Naive thymus-derived CD8-positive, alpha-beta T cell (primary cell): Measurements from ENCODE around the gene AHCTF1. TPM values are rescaled to one million over a fixed set of nuclear protein-coding genes. Genes with fewer than 3 reads are reported as not detected.

Experiments used
- ATAC-seq, 2 donors: fragments of 150-1000 bp; cut with Tn5 transposase in 1 of 2; sonication (Bioruptor Pico), chemical (Tn5 transposase) in 1 of 2; 1 replicate in 1 of 2; 2 replicates in 1 of 2; pipeline ENCODE4 v1.10.0; 2021; ENCODE audit warnings: mild to moderate bottlenecking in 2 of 2, moderate library complexity in 2 of 2
- POLR2A ChIA-PET: fragments of 350-600 bp; sonication (Branson Sonifier 250); formaldehyde crosslinking; loops from one replicate; lab custom pipeline; 2021; ENCODE audit warnings: antibody characterized with exemption; lab: Charles Lee
- DNase-seq, 10 donors: peaks; one replicate each; pipeline versions ENCODE4 v3.0.0 to v3.0.0-alpha.2; 2020 to 2022
- H3K27ac Mint-ChIP-seq, 10 donors: one replicate each; pipeline ENCODE4 v1.8.0; 2020 to 2022; ENCODE audit warnings: mild to moderate bottlenecking in 10 of 10, mixed read lengths in 10 of 10, moderate library complexity in 4 of 10, inconsistent platforms in 1 of 10
- H3K27me3 Mint-ChIP-seq, 5 donors: one replicate each; pipeline ENCODE4 v1.8.0; 2021 to 2022; ENCODE audit warnings: mixed read lengths in 5 of 5
- H3K36me3 Mint-ChIP-seq, 3 donors: one replicate each; pipeline ENCODE4 v1.8.0; 2020 to 2022; ENCODE audit warnings: mixed read lengths in 3 of 3, mild to moderate bottlenecking in 2 of 3, inconsistent platforms in 1 of 3
- H3K4me1 Mint-ChIP-seq, 4 donors: one replicate each; pipeline ENCODE4 v1.8.0; 2021 to 2022; ENCODE audit warnings: mixed read lengths in 4 of 4
- H3K4me3 Mint-ChIP-seq, 10 donors: one replicate each; pipeline ENCODE4 v1.8.0; 2020 to 2022; ENCODE audit warnings: mild to moderate bottlenecking in 10 of 10, mixed read lengths in 10 of 10, moderate library complexity in 6 of 10, inconsistent platforms in 1 of 10
- H3K9me3 Mint-ChIP-seq, 9 donors: one replicate each; pipeline ENCODE4 v1.8.0; 2020 to 2022; ENCODE audit warnings: mixed read lengths in 9 of 9, mild to moderate bottlenecking in 3 of 9, inconsistent platforms in 1 of 9, moderate library complexity in 1 of 9
- polyA plus RNA-seq, 3 donors: library from polyadenylated mRNA; unstranded; fragments of 300-500 nt; fragmentation: Illumina TruSeq; gene quantifications; one replicate each; pipeline ENCODE4 v1.2.3, GENCODE V29; 2021
- total RNA-seq, 8 experiments: library from RNA in 2 of 8; stranded (reverse) in 2 of 8; gene quantifications; one replicate each; pipeline ENCODE4 v1.2.3 and lab custom pipeline; 2021 to 2026

AHCTF1 gene
- 10 to 100 TPM; 67.4 to 69.5 TPM for total RNA-seq
- 10 to 100 TPM; 12.4 to 20.2 (median 14.3) TPM for polyA plus RNA-seq
- 122 to 166 (median 157) reads per million in 6 experiments for total RNA-seq (lab: John Stamatoyannopoulos, UW)

GRCh38 chr1:246931549-246932365 is at the start of gene AHCTF1:
Gene AHCTF1, minus strand, starts transcription at chr1:246931948. Its CDS starts 13,578 bp downstream, at chr1:246918370.
- Mint-ChIP-seq H3K36me3 (peaks cover 0 to 15% (median 14%) of the 10 kb centered on the region in 3 donors), H3K4me1 (peaks cover 13 to 41% (median 37%) of the 10 kb centered on the region in 4 donors), H3K9me3 (no peaks in the 10 kb centered on the region), H3K4me3 (peak within 1 kb of the TSS; percentile 92 to 97 (median 94)), H3K27ac (peak within 1 kb of the TSS; percentile 91 to 99 (median 96)), H3K27me3 (no peaks in the 10 kb centered on the region)
- ATAC-seq (peak; percentile 88 to 89), DNase-seq (peak; percentile 86 to 97 (median 94))
- POLR2A ChIA-PET = interaction anchor here (1.0 to 2.1 kb wide), 7 partner anchors 14 to 1894 kb away, joined by 3 to 8 read pairs (median 3); partner anchors contain the start of genes SH3BP5L and ZNF670

GRCh38 chr1:246978785-246979184 is 47.0 kb upstream of the AHCTF1 start:
- no peak for DNase-seq
- peaks cover 5 to 54% (median 23%) of the 10 kb centered on the region in 3 donors for H3K36me3 Mint-ChIP-seq
- H3K4me3 Mint-ChIP-seq = no peak overlapping the region
- no peak for ATAC-seq
- H3K27ac Mint-ChIP-seq = no peak overlapping the region
- POLR2A ChIA-PET = no interaction called here
- peaks cover 11 to 82% (median 40%) of the 10 kb centered on the region in 9 donors for H3K9me3 Mint-ChIP-seq
- H3K27me3 Mint-ChIP-seq = peaks cover 0 to 4% (median 0%) of the 10 kb centered on the region in 5 donors
- H3K4me1 Mint-ChIP-seq = no peaks in the 10 kb centered on the region

- Mint-ChIP-seq H3K27ac (no peak overlapping the region), H3K4me1 (no peaks in the 10 kb centered on the region), H3K9me3 (peaks cover 11 to 77% (median 40%) of the 10 kb centered on the region in 9 donors), H3K36me3 (peaks cover 3 to 52% (median 19%) of the 10 kb centered on the region in 3 donors), H3K27me3 (peaks cover 0 to 4% (median 0%) of the 10 kb centered on the region in 5 donors), H3K4me3 (no peak overlapping the region)
- POLR2A ChIA-PET = no interaction called here
- DNase-seq (no peak), ATAC-seq (no peak)
Measured at GRCh38 chr1:246978281-246978680, 46.5 kb upstream of the AHCTF1 start.

GRCh38 chr1:246971969-246972368 is 40.2 kb upstream of the AHCTF1 start:
- peaks cover 0 to 32% (median 9%) of the 10 kb centered on the region in 3 donors for H3K36me3 Mint-ChIP-seq
- DNase-seq = no peak
- H3K27me3 Mint-ChIP-seq = peaks cover 0 to 4% (median 0%) of the 10 kb centered on the region in 5 donors
- H3K4me3 Mint-ChIP-seq = no peak overlapping the region
- ATAC-seq = no peak
- no peaks in the 10 kb centered on the region for H3K4me1 Mint-ChIP-seq
- POLR2A ChIA-PET = no interaction called here
- H3K9me3 Mint-ChIP-seq = peaks cover 5 to 58% (median 31%) of the 10 kb centered on the region in 9 donors
- no peak overlapping the region for H3K27ac Mint-ChIP-seq

GRCh38 chr1:246971090-246971721 is 39.5 kb upstream of the AHCTF1 start:
- POLR2A ChIA-PET = no interaction called here
- ATAC-seq (no peak), DNase-seq (peak in 8 of 10 donors; percentile 1 to 41 (median 22))
- Mint-ChIP-seq H3K36me3 (peaks cover 0 to 31% (median 9%) of the 10 kb centered on the region in 3 donors), H3K9me3 (peaks cover 2 to 57% (median 31%) of the 10 kb centered on the region in 9 donors), H3K27me3 (peaks cover 0 to 4% (median 0%) of the 10 kb centered on the region in 5 donors), H3K4me1 (no peaks in the 10 kb centered on the region), H3K4me3 (peak overlapping the region in 1 of 10 donors; percentile 30), H3K27ac (no peak overlapping the region)

GRCh38 chr1:246969621-246970020 is 37.9 kb upstream of the AHCTF1 start:
- peaks cover 4 to 51% (median 26%) of the 10 kb centered on the region in 9 donors for H3K9me3 Mint-ChIP-seq
- ATAC-seq (no peak), DNase-seq (no peak)
- peaks cover 0 to 26% (median 12%) of the 10 kb centered on the region in 3 donors for H3K36me3 Mint-ChIP-seq
- POLR2A ChIA-PET = no interaction called here
- no peak overlapping the region for H3K27ac Mint-ChIP-seq
- H3K4me3 Mint-ChIP-seq = no peak overlapping the region
- H3K4me1 Mint-ChIP-seq = no peaks in the 10 kb centered on the region
- H3K27me3 Mint-ChIP-seq = no peaks in the 10 kb centered on the region

- Mint-ChIP-seq H3K27me3 (peaks cover 0 to 9% (median 0%) of the 10 kb centered on the region in 5 donors), H3K36me3 (peaks cover 0 to 26% (median 12%) of the 10 kb centered on the region in 3 donors), H3K9me3 (peaks cover 4 to 51% (median 26%) of the 10 kb centered on the region in 9 donors), H3K27ac (no peak overlapping the region), H3K4me1 (no peaks in the 10 kb centered on the region), H3K4me3 (no peak overlapping the region)
- no peak for DNase-seq
- POLR2A ChIA-PET = no interaction called here
- no peak for ATAC-seq
Measured at GRCh38 chr1:246966502-246966901, 34.8 kb upstream of the AHCTF1 start.

GRCh38 chr1:246959944-246960693 is 28.4 kb upstream of the AHCTF1 start:
- Mint-ChIP-seq H3K4me1 (peaks cover 0 to 12% (median 3%) of the 10 kb centered on the region in 4 donors), H3K27ac (peak overlapping the region in 3 of 10 donors; percentile 39 to 61 (median 53))
- POLR2A ChIA-PET = no interaction called here

GRCh38 chr1:246954126-246954525 is 22.4 kb upstream of the AHCTF1 start:
- no peak overlapping the region for H3K4me3 Mint-ChIP-seq
- no peaks in the 10 kb centered on the region for H3K36me3 Mint-ChIP-seq
- H3K27me3 Mint-ChIP-seq = no peaks in the 10 kb centered on the region
- peaks cover 0 to 2% (median under 1%) of the 10 kb centered on the region in 4 donors for H3K4me1 Mint-ChIP-seq
- DNase-seq = no peak
- POLR2A ChIA-PET = interaction anchor here (1.3 kb wide), 1 partner anchor 22 kb away, joined by 3 read pairs; the partner anchor contains the start of gene AHCTF1
- no peak for ATAC-seq
- H3K9me3 Mint-ChIP-seq = peaks cover 0 to 2% (median 0%) of the 10 kb centered on the region in 9 donors
- no peak overlapping the region for H3K27ac Mint-ChIP-seq

More at GRCh38 chr1:246959944-246960693, 28.4 kb upstream of the AHCTF1 start:
- peaks cover 0 to 12% (median 2%) of the 10 kb centered on the region in 9 donors for H3K9me3 Mint-ChIP-seq
- H3K4me3 Mint-ChIP-seq = peak overlapping the region in 1 of 10 donors; percentile 48
- no peak for ATAC-seq
- peaks cover 0 to 9% (median 0%) of the 10 kb centered on the region in 5 donors for H3K27me3 Mint-ChIP-seq
- no peak for DNase-seq
- no peaks in the 10 kb centered on the region for H3K36me3 Mint-ChIP-seq

- Mint-ChIP-seq H3K27ac (no peak overlapping the region), H3K36me3 (no peaks in the 10 kb centered on the region), H3K9me3 (peaks cover 0 to 2% (median 0%) of the 10 kb centered on the region in 9 donors), H3K4me3 (no peak overlapping the region), H3K4me1 (peaks cover 0 to 2% (median under 1%) of the 10 kb centered on the region in 4 donors), H3K27me3 (no peaks in the 10 kb centered on the region)
- no peak for DNase-seq
- ATAC-seq = no peak
- POLR2A ChIA-PET = no interaction called here
Measured at GRCh38 chr1:246951413-246951812, 19.7 kb upstream of the AHCTF1 start.

GRCh38 chr1:246949956-246950355 is 18.2 kb upstream of the AHCTF1 start:
- Mint-ChIP-seq H3K4me3 (no peak overlapping the region), H3K36me3 (no peaks in the 10 kb centered on the region), H3K27ac (no peak overlapping the region), H3K27me3 (no peaks in the 10 kb centered on the region), H3K9me3 (no peaks in the 10 kb centered on the region), H3K4me1 (peaks cover 0 to 2% (median under 1%) of the 10 kb centered on the region in 4 donors)
- DNase-seq (no peak), ATAC-seq (no peak)
- POLR2A ChIA-PET = no interaction called here

- ATAC-seq (no peak), DNase-seq (no peak)
- H3K4me1 Mint-ChIP-seq = peaks cover 0 to 2% (median under 1%) of the 10 kb centered on the region in 4 donors
- POLR2A ChIA-PET = no interaction called here
- H3K36me3 Mint-ChIP-seq = no peaks in the 10 kb centered on the region
- no peak overlapping the region for H3K27ac Mint-ChIP-seq
- no peak overlapping the region for H3K4me3 Mint-ChIP-seq
- peaks cover 0 to 1% (median 0%) of the 10 kb centered on the region in 5 donors for H3K27me3 Mint-ChIP-seq
- no peaks in the 10 kb centered on the region for H3K9me3 Mint-ChIP-seq
Measured at GRCh38 chr1:246947255-246947654, 15.5 kb upstream of the AHCTF1 start.
